ENCODE measurements around the gene ATP8B2. TPM values are rescaled to one million over a fixed set of nuclear protein-coding genes. Genes with fewer than 3 reads are reported as not detected.
A peak's percentile ranks its signal among the peaks of the same experiment; 100 is the strongest.

ATP8B2 gene
- total RNA-seq, 1 experiment from 2014 or later, result 22.1 TPM

DNA sequence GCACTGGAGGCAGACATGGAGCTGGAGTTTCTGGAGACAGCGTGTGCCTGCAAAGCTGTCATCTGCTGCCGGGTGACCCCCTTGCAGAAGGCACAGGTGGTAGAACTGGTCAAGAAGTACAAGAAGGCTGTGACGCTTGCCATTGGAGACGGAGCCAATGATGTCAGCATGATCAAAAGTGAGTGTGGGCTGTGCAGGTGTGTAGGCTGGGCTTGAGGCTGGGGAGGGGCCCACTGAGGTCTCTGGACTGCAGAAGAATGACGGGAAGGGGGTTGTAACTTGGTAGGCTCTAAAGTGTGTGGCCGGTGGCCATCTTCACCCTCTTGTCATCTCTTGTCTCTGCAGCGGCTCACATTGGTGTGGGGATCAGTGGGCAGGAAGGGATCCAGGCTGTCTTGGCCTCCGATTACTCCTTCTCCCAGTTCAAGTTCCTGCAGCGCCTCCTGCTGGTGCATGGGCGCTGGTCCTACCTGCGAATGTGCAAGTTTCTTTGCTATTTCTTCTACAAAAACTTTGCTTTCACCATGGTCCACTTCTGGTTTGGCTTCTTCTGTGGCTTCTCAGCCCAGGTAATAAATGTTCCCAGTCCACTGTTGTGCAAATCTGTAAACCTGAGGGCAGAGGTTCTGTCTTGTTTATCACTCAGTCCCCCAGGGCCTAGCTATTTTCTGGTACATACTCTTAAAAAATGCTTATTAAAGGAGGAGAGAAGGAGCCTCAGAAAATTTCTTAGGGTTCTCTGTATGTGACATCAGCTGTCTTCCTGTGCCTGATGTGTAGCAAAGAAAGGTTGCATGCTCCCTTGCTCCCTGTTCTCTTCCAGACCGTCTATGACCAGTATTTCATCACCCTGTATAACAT, 19.9 kb downstream of the ATP8B2 start:
- Histone ChIP-seq H3K4me1 (ENCODE audit: control insufficient read depth in 1 of 2, insufficient read depth in 2 of 2, low read length in 2 of 2) (no peaks in the 10 kb centered on the region; a peak in 1 of 4 replicates), H3K9me3 (ENCODE audit: control insufficient read depth in 1 of 2, insufficient read depth in 1 of 2, low read depth in 1 of 2, low read length in 2 of 2) (no peaks in the 10 kb centered on the region), H3K9ac (ENCODE audit: low read length) (no peak overlapping the region), H3K27ac (ENCODE audit: low read depth, low read length) (no peak overlapping the region), H3K4me3 (replicated peaks in 1 of 2; ENCODE audit: low read depth in 1 of 2, low read length in 2 of 2) (no peak overlapping the region), H4K20me1 (ENCODE audit: insufficient read depth) (no peaks in the 10 kb centered on the region), H3K36me3 (ENCODE audit: control insufficient read depth in 1 of 2, insufficient read depth in 2 of 2, low read length in 2 of 2) (peaks cover 20 to 27% of the 10 kb centered on the region in 2 experiments), H3K27me3 (ENCODE audit: insufficient read depth, low read length) (no peaks in the 10 kb centered on the region), H3K4me2 (ENCODE audit: low read length) (no peak overlapping the region), H3K79me2 (ENCODE audit: insufficient read depth, low read length) (no peaks in the 10 kb centered on the region), H2AFZ (ENCODE audit: low read depth, low read length, poor library complexity, severe bottlenecking) (no peak overlapping the region), H3K9me2 (ENCODE audit: insufficient read depth) (no peaks in the 10 kb centered on the region)
- ChIA-PET POLR2A (no interaction called here), RAD21 (ENCODE audit: low non-redundant PET in 1 of 2, low total read pairs in 2 of 2, uncharacterized antibody in 2 of 2, unreplicated experiment in 2 of 2) (no interaction called here), CTCF (interaction anchor here (1.3 to 2.4 kb wide), 3 partner anchors 10 to 19 kb away, joined by 4 to 14 read pairs (median 6); no protein-coding TSS in a partner anchor)
- intact Hi-C loops (cut with micrococcal nuclease), result no loop called here
- ATAC-seq (peak; percentile 85), DNase-seq (ENCODE audit: low read depth, low spot score) (no peak)
- no TSS peak for BruUV-seq (replicated peaks)
- TF ChIP-seq, protein P1, sequence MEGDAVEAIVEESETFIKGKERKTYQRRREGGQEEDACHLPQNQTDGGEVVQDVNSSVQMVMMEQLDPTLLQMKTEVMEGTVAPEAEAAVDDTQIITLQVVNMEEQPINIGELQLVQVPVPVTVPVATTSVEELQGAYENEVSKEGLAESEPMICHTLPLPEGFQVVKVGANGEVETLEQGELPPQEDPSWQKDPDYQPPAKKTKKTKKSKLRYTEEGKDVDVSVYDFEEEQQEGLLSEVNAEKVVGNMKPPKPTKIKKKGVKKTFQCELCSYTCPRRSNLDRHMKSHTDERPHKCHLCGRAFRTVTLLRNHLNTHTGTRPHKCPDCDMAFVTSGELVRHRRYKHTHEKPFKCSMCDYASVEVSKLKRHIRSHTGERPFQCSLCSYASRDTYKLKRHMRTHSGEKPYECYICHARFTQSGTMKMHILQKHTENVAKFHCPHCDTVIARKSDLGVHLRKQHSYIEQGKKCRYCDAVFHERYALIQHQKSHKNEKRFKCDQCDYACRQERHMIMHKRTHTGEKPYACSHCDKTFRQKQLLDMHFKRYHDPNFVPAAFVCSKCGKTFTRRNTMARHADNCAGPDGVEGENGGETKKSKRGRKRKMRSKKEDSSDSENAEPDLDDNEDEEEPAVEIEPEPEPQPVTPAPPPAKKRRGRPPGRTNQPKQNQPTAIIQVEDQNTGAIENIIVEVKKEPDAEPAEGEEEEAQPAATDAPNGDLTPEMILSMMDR (IDR thresholded peaks at IDR 0.05 in 2 of 3, conservative IDR thresholded peaks at IDR 0.05 in 1 of 3; ENCODE audit: borderline replicate concordance in 1 of 3, insufficient read depth in 1 of 3, low read depth in 2 of 3, low read length in 2 of 3), result peak; percentile 36 to 93 (median 91); a peak in 5 of 6 replicates
- TF ChIP-seq, protein P2, sequence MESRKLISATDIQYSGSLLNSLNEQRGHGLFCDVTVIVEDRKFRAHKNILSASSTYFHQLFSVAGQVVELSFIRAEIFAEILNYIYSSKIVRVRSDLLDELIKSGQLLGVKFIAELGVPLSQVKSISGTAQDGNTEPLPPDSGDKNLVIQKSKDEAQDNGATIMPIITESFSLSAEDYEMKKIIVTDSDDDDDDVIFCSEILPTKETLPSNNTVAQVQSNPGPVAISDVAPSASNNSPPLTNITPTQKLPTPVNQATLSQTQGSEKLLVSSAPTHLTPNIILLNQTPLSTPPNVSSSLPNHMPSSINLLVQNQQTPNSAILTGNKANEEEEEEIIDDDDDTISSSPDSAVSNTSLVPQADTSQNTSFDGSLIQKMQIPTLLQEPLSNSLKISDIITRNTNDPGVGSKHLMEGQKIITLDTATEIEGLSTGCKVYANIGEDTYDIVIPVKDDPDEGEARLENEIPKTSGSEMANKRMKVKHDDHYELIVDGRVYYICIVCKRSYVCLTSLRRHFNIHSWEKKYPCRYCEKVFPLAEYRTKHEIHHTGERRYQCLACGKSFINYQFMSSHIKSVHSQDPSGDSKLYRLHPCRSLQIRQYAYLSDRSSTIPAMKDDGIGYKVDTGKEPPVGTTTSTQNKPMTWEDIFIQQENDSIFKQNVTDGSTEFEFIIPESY (IDR thresholded peaks at IDR 0.05; ENCODE audit: extremely low read depth, insufficient replicate concordance, low read length), result no peak
- peak; percentile 63 for TF ChIP-seq RAD21 (IDR thresholded peaks at IDR 0.05; ENCODE audit: low read depth)
